NCI-H2107 treated with DMSO at 0.1 percent for 48 hours (cell line): Measurements from ENCODE around the gene ORMDL1.
"Not testable (repeated sequence)": the region's sequence is repeated elsewhere in the genome, so short reads cannot be mapped to it uniquely, and the experiment has no call there.

Source experiments
- DNase-seq: peaks from one replicate; lab custom pipeline; 2025; ENCODE audit not compliant: unreplicated experiment; lab: John Stamatoyannopoulos, UW

The ORMDL1 gene

GRCh38 chr2:189772212-189772611 is 11.9 kb downstream of the ORMDL1 start:
- no peak for DNase-seq

DNA sequence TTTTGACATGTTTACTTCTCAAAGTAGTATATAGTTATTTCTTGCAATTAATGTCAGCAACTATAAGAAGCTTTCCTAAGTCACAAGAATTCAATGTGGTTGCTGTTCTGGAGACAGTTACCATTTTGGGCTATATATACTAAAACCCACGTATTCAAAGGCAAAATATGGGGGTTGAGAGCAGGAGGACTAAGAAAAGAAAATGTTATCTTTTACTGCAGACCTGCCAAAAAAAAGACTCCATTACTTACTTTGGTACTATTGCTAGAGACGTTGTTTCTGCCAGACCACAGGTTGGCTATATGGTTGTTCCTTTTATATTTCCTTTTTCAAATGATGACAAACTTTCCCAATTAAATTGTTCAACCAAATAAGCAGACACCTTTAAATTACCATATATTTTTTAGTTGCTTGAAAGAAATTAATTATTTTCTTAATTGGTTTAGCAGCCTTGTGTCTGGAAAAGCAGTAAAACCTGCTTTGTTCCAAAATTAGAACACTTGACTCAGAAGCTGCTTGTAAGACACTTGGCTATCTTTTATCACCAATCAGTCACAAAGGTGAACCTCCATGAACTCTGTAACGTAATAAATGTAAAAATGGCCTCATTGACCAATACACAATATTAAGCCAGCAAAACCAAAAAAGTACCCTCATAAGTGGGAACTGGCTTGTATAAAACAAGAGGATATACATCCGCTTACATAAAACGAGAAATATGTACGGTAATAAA is 13.4 kb downstream of the ORMDL1 start:
- no peak for DNase-seq

DNA sequence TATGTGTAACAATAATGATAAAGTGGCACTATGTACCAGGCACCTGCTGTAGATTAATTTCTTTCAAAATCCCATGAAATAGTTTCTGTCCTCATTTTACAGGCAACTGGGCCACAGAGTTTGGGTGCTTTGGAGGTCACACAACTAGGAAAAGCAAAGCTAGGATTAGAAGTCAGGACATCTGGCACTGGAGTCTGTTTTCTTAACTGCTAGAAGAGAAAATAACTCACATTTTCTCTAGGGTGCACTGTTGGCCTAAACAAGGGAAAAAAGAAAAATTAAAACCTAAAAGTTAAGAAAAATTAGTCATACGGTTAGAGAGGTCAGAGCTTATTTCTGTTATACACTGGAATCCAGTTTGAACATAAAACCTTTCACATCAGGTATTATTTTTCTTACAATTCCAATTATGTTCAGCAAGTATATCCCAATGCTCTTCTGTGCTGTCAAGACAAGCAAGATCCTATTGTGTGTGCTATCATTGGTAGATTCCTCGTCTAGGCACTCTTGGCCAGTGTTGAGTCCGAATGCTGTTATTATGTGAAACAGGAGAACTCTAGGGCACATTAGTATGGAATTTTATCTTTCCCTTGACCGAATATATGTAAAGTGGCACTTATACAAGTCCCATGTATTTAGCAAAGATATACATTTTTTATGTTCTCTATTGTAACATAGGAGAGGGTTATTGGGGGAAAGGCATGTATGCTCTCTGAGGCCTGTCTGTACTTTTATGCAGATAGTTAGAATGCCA is 20.1 kb downstream of the ORMDL1 start:
- no peak for DNase-seq

DNA sequence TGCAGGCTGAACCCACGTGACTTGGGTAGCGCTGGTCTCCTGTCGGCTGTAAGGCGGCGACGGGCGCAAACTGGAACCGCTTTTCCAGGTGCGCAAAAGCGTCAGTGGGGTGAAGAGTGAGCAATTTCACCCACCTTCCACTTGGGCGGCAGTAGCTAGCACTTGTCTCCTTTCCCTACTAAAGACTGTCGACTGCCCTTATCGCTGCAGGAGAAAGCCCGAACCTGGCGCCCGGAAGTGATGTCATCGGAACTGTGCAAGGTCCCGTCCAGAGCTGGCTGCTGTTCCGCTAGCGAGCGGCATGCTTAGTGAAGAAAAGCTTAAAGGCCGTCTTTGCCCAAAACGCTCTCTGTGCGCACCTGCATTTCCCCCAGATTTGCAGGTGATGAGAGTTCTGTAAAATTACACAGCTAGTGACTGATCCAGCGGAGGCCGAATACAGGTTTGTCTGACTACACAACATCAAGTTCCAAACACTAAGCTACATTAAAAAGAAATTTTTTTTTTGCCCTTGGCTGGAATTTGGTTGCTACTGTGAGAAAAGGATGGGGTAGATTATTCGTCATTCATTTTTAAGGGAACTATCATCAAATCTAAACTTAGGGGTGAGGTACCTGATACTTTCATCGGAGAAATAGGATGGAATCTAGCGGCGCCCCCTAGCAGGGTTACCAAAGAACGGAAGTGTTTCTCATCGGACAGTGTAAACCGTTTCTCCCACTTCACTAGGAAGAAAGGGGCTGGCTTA is 21.4 kb downstream of the ORMDL1 start, which contains the start of gene OSGEPL1:
Gene OSGEPL1, minus strand, starts transcription at position 242 of the 748 bp plus-strand sequence. CDS start 1,152 bp downstream, outside the sequence.
- DNase-seq = peak; percentile 95

- no peak for DNase-seq
Measured at GRCh38 chr2:189762229-189762550, 21.9 kb downstream of the ORMDL1 start.

DNA sequence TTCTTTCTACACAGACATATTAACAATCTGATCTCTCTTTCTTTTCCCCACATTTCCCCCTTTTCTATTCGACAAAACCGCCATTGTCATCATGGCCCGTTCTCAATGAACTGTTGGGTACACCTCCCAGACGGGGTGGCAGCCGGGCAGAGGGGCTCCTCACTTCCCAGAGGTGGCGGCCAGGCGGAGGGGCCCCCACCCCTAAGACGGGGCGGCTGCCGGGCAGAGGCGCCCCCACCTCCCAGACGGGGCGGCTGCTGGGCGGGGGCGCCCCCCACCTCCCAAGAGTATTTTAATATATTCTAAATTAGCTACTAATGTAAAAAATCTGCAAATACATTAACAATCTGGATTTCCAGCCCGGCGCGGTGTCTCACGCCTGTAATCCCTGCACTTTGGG is 24.0 kb downstream of the ORMDL1 start:
- not testable (repeated sequence) for DNase-seq

GRCh38 chr2:189756311-189756952 is 27.7 kb downstream of the ORMDL1 start:
- DNase-seq = no peak

DNA sequence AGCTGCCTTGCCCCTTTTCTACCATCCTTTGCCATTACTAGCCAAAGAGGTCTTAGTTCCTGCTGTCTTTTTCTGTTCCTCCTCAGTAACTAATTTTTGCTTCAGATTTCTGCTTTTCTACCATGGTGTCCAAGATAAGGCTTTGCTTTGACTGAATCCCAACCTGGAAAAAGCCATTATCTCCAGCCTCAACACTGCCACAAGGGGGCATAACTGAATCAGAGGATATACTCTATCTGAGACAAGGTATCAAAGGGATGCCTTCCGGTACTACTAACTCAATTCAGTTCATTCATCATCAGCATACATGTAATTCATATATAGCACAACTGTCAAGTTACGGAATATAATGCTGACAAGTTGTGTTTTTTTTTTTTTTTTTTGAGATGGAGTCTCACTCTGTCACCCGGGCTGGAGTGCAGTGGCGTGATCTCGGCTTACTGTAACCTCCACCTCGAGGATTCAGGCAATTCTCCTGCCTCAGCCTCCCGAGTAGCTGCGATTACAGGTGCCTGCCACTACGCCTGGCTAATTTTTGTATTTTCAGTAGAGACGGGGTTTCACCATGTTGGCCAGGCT is 33.0 kb downstream of the ORMDL1 start:
- DNase-seq = peak; percentile 31

- no peak for DNase-seq
Measured at GRCh38 chr2:189729430-189729829, 54.7 kb downstream of the ORMDL1 start.

GRCh38 chr2:189726849-189727248 is 57.3 kb downstream of the ORMDL1 start:
- DNase-seq = no peak

DNA sequence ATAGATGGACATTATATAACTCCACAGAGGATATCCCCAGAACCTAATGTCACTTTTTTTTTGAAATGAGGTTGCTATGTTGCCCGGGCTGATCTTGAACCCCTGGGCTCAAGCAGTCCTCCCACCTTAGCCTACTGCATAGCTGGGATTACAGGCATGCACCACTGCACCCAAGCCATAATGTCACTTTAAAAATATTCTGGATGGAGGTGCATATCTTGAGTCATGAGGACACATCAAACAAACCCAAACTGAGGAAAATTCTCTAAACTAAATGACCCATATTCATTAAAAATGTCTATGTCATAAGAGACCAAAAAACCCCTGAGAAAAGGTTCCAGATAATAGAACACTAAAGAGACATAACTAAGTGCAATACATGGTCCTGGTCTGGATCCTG is 57.9 kb downstream of the ORMDL1 start:
- no peak for DNase-seq

DNA sequence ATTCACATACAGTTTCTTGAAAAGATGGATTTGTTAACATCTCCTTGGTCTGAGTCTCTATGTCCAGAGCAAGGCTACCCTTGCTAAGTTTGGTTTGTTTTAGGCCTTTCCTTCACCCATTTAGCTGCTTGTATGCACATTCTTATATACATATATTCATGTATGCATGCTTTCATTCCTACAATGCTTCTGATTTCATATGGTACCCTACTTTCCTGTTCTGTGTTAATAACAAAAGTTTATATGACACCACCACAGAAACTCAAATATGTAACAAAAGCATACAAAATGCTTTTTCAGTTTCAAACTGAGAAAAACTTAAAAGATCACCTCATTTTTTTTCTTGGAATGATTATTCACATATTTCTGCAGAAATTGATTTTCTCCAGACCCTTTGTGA is 60.9 kb downstream of the ORMDL1 start:
- no peak for DNase-seq
